ENCODE data around the gene MEAF6.

DNA sequence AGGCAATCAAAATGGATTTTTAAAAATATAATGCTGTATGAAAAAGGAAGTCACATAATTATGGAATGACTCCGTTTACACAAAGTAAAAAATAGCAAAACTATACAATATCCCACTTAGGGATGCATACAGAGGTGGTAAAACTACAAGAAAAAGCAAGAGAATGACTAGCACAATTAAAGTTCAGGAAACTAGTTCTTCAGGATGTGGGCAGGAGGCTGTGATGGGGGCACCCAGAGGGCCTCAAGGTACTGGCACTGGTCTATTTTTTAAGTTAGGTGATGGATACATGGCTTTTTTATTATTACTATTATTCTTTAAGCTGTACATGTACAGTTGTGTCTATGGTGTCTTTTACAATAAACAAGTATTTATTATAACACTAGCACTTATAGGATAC, 41.6 kb downstream of the MEAF6 start:
- TF ChIP-seq POLR2A (IDR thresholded peaks at IDR 0.05; ENCODE audit: low read depth, low read length) = no peak
- TF ChIP-seq CTCF (conservative IDR thresholded peaks at IDR 0.05; ENCODE audit: low read depth, low read length) = no peak
- TF ChIP-seq RFX5 (IDR thresholded peaks at IDR 0.05; ENCODE audit: low read depth, low read length) = no peak
